ENCODE measurements around the gene NKX1-2.

DNA sequence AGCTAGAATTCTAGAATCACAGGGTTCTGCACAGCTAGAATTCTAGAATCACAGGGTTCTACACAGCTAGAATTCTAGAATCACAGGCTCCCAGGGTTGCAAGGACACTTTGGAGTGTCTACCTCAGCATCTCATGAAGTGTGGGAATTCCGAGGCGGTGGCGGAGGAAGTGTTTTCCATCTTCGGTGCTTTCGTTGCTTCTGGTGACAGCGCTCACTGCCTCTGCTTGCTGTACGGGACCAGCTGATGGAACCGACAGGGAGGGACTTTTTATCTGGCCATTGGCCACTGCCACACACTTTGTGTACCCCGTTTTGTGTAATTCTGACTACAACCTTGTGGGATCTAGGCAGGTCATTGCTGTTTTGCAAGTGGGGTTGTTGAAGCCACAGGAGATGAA, 41.3 kb upstream of the NKX1-2 start:
- no peak for TF ChIP-seq CTCF (conservative IDR thresholded peaks at IDR 0.05; ENCODE audit: low read depth, low read length)
- TF ChIP-seq EZH2 (IDR thresholded peaks at IDR 0.05; ENCODE audit: borderline replicate concordance, low read depth, low read length, poor library complexity, severe bottlenecking): no peak
